ENCODE data around the gene PAPOLA. TPM values are rescaled to one million over a fixed set of nuclear protein-coding genes. Genes with fewer than 3 reads are reported as not detected.

PAPOLA gene
- total and polyA plus RNA-seq, 7 donors, result 55.5 to 141 (median 91.7) TPM

GRCh38 chr14:96554315-96554910 lies 52.2 kb downstream of the PAPOLA start:
- peaks cover 5 to 99% of the 10 kb centered on the region in 2 donors for H3K36me3 ChIP-seq (ENCODE audit: insufficient read depth in 1 of 2, low read depth in 1 of 2)
- H3K27ac ChIP-seq, result no peak overlapping the region
- ATAC-seq, result peak in 1 of 4 donors; percentile 36

GRCh38 chr14:96559571-96559970 lies 57.4 kb downstream of the PAPOLA start:
- H3K36me3 ChIP-seq (ENCODE audit: insufficient read depth in 1 of 2, low read depth in 1 of 2), result peaks cover 4 to 99% of the 10 kb centered on the region in 2 donors
- 79 to 85% (median 82%) methylated on average over 1 of the region's 1 CpG for WGBS, 3 donors
- no peaks in the 10 kb centered on the region for H3K4me1 ChIP-seq
- no peak overlapping the region for H3K4me3 ChIP-seq
- no peak for TF ChIP-seq CTCF (IDR thresholded peaks at IDR 0.05)
- DNase-seq, result no peak
- no peak for ATAC-seq
- no peak overlapping the region for H3K27ac ChIP-seq
- no peaks in the 10 kb centered on the region for H3K9me3 ChIP-seq
- intact Hi-C loops (cut with DNase I), result loop anchor here in 1 of 2 donors (10.0 kb wide), 1 partner anchor 255 kb away; no protein-coding TSS in a partner anchor
- H3K27me3 ChIP-seq (ENCODE audit: insufficient read depth in 3 of 3, low read length in 2 of 3), result no peaks in the 10 kb centered on the region

More at GRCh38 chr14:96554315-96554910, 52.2 kb downstream of the PAPOLA start:
- H3K27me3 ChIP-seq (ENCODE audit: insufficient read depth in 3 of 3, low read length in 2 of 3), result no peaks in the 10 kb centered on the region
- 68 to 81% (median 80%) methylated on average over 3 of the region's 3 CpGs for WGBS, 3 donors
- no peak overlapping the region for H3K4me3 ChIP-seq
- intact Hi-C loops (cut with DNase I), result loop anchor here in 1 of 2 donors (10.0 kb wide), 1 partner anchor 250 kb away; no protein-coding TSS in a partner anchor
- no peak for DNase-seq
- no peak for TF ChIP-seq CTCF (IDR thresholded peaks at IDR 0.05)
- no peaks in the 10 kb centered on the region for H3K4me1 ChIP-seq
- H3K9me3 ChIP-seq, result no peaks in the 10 kb centered on the region

- no peak for ATAC-seq
- H3K27me3 ChIP-seq (ENCODE audit: insufficient read depth in 3 of 3, low read length in 2 of 3), result no peaks in the 10 kb centered on the region
- intact Hi-C loops (cut with DNase I), result loop anchor here in 1 of 2 donors (10.0 kb wide), 1 partner anchor 260 kb away; no protein-coding TSS in a partner anchor
- no peak overlapping the region for H3K4me3 ChIP-seq
- H3K36me3 ChIP-seq (ENCODE audit: insufficient read depth in 1 of 2, low read depth in 1 of 2), result peaks cover 5 to 93% of the 10 kb centered on the region in 2 donors
- H3K4me1 ChIP-seq, result no peaks in the 10 kb centered on the region
- WGBS, 3 donors, result 89 to 96% (median 92%) methylated on average over 1 of the region's 1 CpG
- no peak for TF ChIP-seq CTCF (IDR thresholded peaks at IDR 0.05)
- no peaks in the 10 kb centered on the region for H3K9me3 ChIP-seq
- no peak overlapping the region for H3K27ac ChIP-seq
- no peak for DNase-seq
Measured at GRCh38 chr14:96564389-96564788, 62.2 kb downstream of the PAPOLA start.

GRCh38 chr14:96565811-96566210 lies 63.6 kb downstream of the PAPOLA start:
- no peak for ATAC-seq

More at GRCh38 chr14:96565811-96566210, 63.6 kb downstream of the PAPOLA start:
- no peak for TF ChIP-seq CTCF (IDR thresholded peaks at IDR 0.05)
- intact Hi-C loops (cut with DNase I), result loop anchor here in 1 of 2 donors (10.0 kb wide), 1 partner anchor 261 kb away; no protein-coding TSS in a partner anchor
- no peak for DNase-seq
- 69 to 90% (median 82%) methylated on average over 2 of the region's 2 CpGs for WGBS, 3 donors
- H3K4me1 ChIP-seq, result no peaks in the 10 kb centered on the region
- H3K27me3 ChIP-seq (ENCODE audit: insufficient read depth in 3 of 3, low read length in 2 of 3), result no peaks in the 10 kb centered on the region
- no peak overlapping the region for H3K4me3 ChIP-seq
- no peak overlapping the region for H3K27ac ChIP-seq
- peaks cover 5 to 79% of the 10 kb centered on the region in 2 donors for H3K36me3 ChIP-seq (ENCODE audit: insufficient read depth in 1 of 2, low read depth in 1 of 2)
- H3K9me3 ChIP-seq, result no peaks in the 10 kb centered on the region

Measured in psoas muscle (tissue), 8 donors.